Omental fat pad (tissue), 4 donors: ENCODE results near the gene ANKS1B. TPM values are rescaled to one million over a fixed set of nuclear protein-coding genes. Genes with fewer than 3 reads are reported as not detected.
"Not testable (repeated sequence)": the region's sequence is repeated elsewhere in the genome, so short reads cannot be mapped to it uniquely, and the experiment has no call there.

Experiments used
- ATAC-seq: fragments of 150-250 bp; one replicate; pipeline ENCODE4 v1.9.1; 2016; ENCODE audit warnings: mild to moderate bottlenecking, moderate library complexity; ENCODE audit not compliant: low FRiP score
- DNase-seq: peaks from one replicate; pipeline ENCODE4 v3.0.0-alpha.2; 2019; ENCODE audit warnings: low spot score
- CTCF ChIP-seq, 3 donors: fragments of 450-650 bp; IDR thresholded peaks; one replicate each; pipeline ENCODE4 v1.5.1; 2016 to 2017; ENCODE audit warnings: antibody characterized with exemption in 3 of 3, mild to moderate bottlenecking in 3 of 3, moderate library complexity in 2 of 3
- total RNA-seq, 4 donors: library from RNA; depleted of rRNA; stranded (reverse); fragments of >200 nt; gene quantifications; one replicate each; pipeline ENCODE4 v1.1.0, GENCODE V29; 2016

The ANKS1B gene
- total RNA-seq, 4 donors from 2014 or later: 5.5 to 26.4 (median 7.6) TPM

DNA sequence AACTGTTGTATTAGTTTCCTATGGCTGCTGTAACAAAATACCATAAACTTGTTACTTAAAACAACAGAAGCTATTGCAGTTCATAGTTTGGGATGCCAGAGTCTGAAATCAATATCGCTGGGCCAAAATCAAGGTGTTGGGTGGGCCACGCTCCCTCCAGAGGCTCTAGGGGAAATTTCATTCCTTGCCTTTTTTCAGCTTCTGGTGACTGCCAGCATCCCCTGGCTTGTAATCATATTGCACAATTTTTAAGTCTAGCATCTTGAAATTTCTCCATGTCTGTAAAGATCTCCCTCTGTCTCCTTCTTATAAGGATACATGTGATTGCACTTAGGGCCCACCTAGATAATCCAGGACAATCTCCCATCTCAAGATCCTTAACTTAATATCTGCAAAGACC is 386.0 kb downstream of the ANKS1B start:
- ATAC-seq (no peak), DNase-seq (no peak)
- no peak for TF ChIP-seq CTCF (IDR thresholded peaks at IDR 0.05)

DNA sequence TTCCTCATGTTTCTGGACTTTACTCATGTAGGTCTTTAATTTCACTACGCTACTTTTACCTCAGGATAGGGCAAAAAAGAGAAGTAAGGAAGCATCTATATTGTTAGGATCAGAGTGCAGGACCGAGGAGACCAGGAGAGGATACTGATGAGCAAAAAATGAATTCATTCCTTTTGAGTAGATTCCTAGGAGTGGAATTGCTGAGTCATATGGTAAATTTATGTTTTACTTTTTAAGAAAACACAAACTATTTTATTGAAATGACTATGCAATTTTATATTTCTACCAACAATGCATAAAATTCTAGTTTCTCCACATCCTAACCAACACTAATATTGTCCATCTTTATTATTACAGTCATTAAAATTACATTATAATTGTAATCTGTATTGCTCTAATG is 388.0 kb downstream of the ANKS1B start:
- ATAC-seq: no peak
- no peak for TF ChIP-seq CTCF (IDR thresholded peaks at IDR 0.05)
- DNase-seq: no peak

DNA sequence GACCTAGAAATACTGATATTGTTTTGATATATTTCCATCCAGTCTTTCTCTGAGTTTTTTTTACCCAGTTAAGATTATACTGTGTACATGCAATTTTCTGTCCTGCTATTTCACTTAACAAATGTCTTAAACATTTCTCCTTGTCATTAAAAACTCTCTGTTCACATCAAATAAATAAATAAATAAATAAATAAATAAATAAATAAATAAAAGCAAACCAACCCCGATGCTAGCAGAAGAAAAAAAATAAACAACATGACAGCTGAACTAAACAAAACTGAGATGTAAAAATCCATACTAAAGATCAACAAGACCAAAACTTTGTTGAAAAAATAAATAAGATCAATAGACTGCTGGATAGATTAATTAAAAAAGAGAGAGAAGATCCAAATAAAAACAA is 407.6 kb downstream of the ANKS1B start:
- DNase-seq, ATAC-seq: not testable (repeated sequence)

GRCh38 chr12:99573980-99574379 is 410.8 kb downstream of the ANKS1B start:
- no peak for TF ChIP-seq CTCF (IDR thresholded peaks at IDR 0.05)
- DNase-seq: no peak
- no peak for ATAC-seq

DNA sequence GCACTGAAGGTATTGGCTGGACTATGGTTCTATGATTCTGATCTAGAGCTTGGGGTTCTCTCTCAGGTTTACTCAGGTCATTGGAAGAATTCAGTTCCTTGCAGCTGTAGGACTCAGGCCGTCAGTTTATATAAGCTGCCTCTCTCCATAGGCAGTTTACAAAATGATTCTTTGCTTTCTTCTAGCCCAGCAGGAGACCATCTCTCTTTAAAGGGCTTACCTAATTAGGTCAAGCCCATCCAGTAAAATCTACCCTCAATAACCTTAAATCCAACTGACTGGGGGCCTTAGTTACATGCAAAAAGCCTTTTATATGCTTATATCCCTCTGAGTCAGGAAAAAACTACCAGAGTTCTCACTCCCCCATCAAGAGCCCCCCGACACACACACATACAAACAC is 417.7 kb downstream of the ANKS1B start:
- no peak for DNase-seq
- TF ChIP-seq CTCF (IDR thresholded peaks at IDR 0.05): no peak
- no peak for ATAC-seq

DNA sequence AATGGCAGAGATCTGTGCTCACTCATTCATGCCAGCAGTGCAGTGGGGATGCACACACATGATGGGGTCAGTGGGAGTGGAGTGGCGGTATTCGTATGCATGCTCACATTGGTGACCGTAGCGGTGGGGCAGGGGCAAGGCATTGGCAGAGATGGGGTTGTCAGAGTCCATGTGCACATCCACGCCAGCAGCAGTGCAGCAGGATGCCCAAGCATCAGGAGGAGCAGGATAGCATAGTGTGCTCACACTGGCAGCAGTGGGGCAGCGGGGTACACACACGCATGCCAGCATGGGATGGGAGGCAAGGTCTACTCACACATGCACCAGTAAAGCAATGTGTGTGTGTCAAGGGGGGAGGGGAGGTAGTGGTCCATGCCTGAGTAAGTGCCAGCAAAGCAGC is 426.6 kb downstream of the ANKS1B start:
- DNase-seq: no peak
- TF ChIP-seq CTCF (IDR thresholded peaks at IDR 0.05): no peak
- no peak for ATAC-seq

- DNase-seq (no peak), ATAC-seq (no peak)
- no peak for TF ChIP-seq CTCF (IDR thresholded peaks at IDR 0.05)
Observed at GRCh38 chr12:99553461-99553860, 431.3 kb downstream of the ANKS1B start.

DNA sequence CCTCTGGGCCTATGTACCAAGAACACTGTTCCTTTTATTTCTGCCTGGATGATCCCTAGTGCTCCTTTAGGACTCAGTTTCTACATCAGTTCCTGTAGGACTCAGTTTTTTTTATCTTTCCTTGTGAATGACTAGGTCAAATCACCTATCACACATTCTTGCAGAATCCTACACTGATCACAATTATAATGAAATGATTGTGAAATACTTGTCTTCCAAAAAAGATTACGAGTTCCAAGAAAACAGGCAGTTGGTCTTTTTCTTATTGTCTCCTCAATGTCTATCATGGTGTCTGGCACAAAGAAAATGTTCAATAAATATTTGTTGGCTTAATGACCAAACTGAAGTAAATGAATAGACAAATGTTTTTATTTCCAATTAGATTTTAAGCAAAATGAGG is 432.7 kb downstream of the ANKS1B start:
- TF ChIP-seq CTCF (IDR thresholded peaks at IDR 0.05): no peak
- DNase-seq (no peak), ATAC-seq (no peak)
